ENCODE measurements around the gene TFF1. TPM values are rescaled to one million over a fixed set of nuclear protein-coding genes. Genes with fewer than 3 reads are reported as not detected.

Gene TFF1
- total and polyA plus RNA-seq, 12 donors: not detected

DNA sequence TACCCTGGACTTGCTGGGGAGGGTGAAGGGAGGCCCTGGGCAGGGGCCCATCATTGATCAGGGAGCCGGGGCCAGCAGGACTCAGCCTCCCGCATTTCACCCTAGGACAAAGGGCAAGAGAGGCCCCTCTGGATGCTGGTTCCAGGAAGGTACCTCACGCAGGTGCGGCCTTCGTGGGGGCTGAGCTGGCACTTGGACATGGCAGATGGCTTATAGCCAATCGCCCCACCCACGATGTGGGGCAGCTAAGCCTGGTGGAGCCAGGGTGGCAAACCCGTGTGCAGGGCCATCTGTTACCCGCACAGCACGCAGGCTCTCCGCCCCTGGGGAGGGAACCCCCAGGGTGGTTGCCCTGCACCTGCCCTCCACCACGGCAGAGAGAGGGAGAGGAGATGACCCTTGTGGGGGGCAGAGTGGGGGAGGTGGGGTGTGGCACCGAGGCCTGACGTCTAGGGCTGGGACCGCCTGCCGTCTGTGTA lies 53.7 kb downstream of the TFF1 start:
- intact Hi-C loops (cut with DNase I): loop anchor here in 4 of 10 donors (10.0 kb wide), 3 partner anchors 98 to 168 kb away; partner anchors contain the start of gene ABCG1 (in 1 of the 4)
- Histone ChIP-seq H3K4me1 (peaks cover 0 to 36% (median 24%) of the 10 kb centered on the region in 9 donors), H3K36me3 (no peaks in the 10 kb centered on the region), H3K4me3 (no peak overlapping the region), H3K27me3 (peaks cover 0 to 33% (median 9%) of the 10 kb centered on the region in 7 donors), H3K9me3 (no peaks in the 10 kb centered on the region), H3K27ac (no peak overlapping the region)
- ATAC-seq (no peak), DNase-seq (no peak)
- 87 to 90% methylated on average over 16 of the region's 16 CpGs for WGBS, 2 donors
- no peak for TF ChIP-seq CTCF (IDR thresholded peaks at IDR 0.05)

Other genes with a start within 250 kb of the TFF1 start
- gene ABCG1, start 147.4 kb downstream of the TFF1 start, total RNA-seq: 10 to 100 TPM in 7 of 10 donors, 1 to 10 TPM in 3; 5.5 to 26.2 (median 14.6) TPM
- 10 to 100 TPM; 11.6 to 19.4 TPM for gene ABCG1, start 147.4 kb downstream of the TFF1 start, polyA plus RNA-seq
- gene TFF3, start 51.1 kb downstream of the TFF1 start, total RNA-seq: 1 to 10 TPM in 8 of 10 donors, under 1 TPM in 2; 0.90 to 5.1 (median 2.4) TPM
- 1 to 10 TPM; 4.9 to 7.9 TPM for gene TFF3, start 51.1 kb downstream of the TFF1 start, polyA plus RNA-seq
- gene TFF2, start 15.5 kb downstream of the TFF1 start, total RNA-seq: not detected
- not detected for gene TFF2, start 15.5 kb downstream of the TFF1 start, polyA plus RNA-seq
- 1 to 10 TPM in 1 of 10 donors, under 1 TPM in 1, not detected in 8; 0.42 to 1.0 TPM for gene TMPRSS3, start 29.5 kb upstream of the TFF1 start, total RNA-seq
- gene TMPRSS3, start 29.5 kb upstream of the TFF1 start, polyA plus RNA-seq: under 1 TPM in 1 of 2 donors, not detected in 1; 0.01 TPM
- 1 to 10 TPM in 1 of 10 donors, under 1 TPM in 2, not detected in 7; 0.15 to 1.3 (median 0.69) TPM for gene UBASH3A, start 37.4 kb upstream of the TFF1 start, total RNA-seq
- gene UBASH3A, start 37.4 kb upstream of the TFF1 start, polyA plus RNA-seq: under 1 TPM; 0.09 to 0.15 TPM
- gene RSPH1, start 129.7 kb upstream of the TFF1 start, total RNA-seq: under 1 TPM in 2 of 10 donors, not detected in 8; 0.20 to 0.36 TPM
- under 1 TPM in 1 of 2 donors, not detected in 1; 0.06 TPM for gene RSPH1, start 129.7 kb upstream of the TFF1 start, polyA plus RNA-seq
- gene SLC37A1, start 147.3 kb upstream of the TFF1 start, total RNA-seq: 10 to 100 TPM in 1 of 10 donors, 1 to 10 TPM in 9; 3.7 to 13.2 (median 5.7) TPM
- 1 to 10 TPM; 1.8 to 2.6 TPM for gene SLC37A1, start 147.3 kb upstream of the TFF1 start, polyA plus RNA-seq